ENCODE measurements around the gene KDM4D.

- TF ChIP-seq CTCF (conservative IDR thresholded peaks at IDR 0.05; ENCODE audit: low read depth, low read length) (no peak), POLR2A (IDR thresholded peaks at IDR 0.05; ENCODE audit: low read depth, low read length) (no peak), BHLHE40 (IDR thresholded peaks at IDR 0.05; ENCODE audit: low read depth, low read length) (no peak), USF2 (IDR thresholded peaks at IDR 0.05; ENCODE audit: low read depth, low read length) (no peak), MAFK (IDR thresholded peaks at IDR 0.05; ENCODE audit: low read depth, low read length) (no peak)
Measured at GRCh38 chr11:94958121-94958696, 15.3 kb upstream of the KDM4D start.
